Measurements from ENCODE around the gene SMIM12. TPM values are rescaled to one million over a fixed set of nuclear protein-coding genes. Genes with fewer than 3 reads are reported as not detected.

Gene SMIM12, protein sequence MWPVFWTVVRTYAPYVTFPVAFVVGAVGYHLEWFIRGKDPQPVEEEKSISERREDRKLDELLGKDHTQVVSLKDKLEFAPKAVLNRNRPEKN
- 52.5 to 58.6 TPM (median 58.0 TPM) in 5 replicates for total RNA-seq (2022; extraction: Qiagen RNA extraction)

DNA sequence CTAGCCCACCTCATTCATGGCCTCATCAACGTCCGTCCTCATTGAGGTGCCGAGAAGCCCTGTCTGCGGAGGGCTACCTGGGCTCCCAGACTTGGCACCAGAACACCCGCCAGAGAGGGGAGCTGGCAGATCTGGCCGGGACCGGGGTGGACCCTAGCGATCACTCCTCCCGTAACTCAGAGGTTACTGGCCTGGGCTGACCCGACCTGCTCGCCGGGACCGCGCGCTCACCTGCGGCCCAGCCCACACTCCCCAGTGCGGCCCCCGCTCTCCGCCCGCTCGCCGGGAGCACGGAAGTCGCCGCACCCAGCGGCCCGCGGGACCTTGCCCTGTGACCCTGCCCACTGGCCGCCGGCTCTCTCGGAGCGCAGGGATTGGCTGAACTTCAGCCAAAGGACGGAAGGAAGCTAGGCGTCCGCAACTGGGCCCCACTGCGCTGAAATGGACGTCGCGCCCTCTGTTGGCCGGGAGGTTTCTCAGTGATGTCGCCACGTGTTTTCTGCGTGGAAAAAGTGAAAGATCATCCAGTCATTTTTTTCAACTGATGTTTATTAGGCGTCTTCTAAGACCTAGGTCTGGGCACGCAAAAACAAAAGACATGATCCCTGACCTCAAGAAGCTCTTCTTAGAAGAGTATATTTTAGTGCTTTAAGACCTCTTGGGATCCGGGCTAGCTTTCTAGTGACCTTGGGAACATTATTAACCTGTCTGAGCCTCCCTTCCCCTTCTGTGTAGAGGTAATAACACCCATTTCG, at the start of gene SMIM12:
Gene SMIM12, minus strand, starts transcription at position 304 of the 755 bp plus-strand sequence. CDS start 3,772 bp downstream, outside the sequence.

Other genes starting within 250 kb of the SMIM12 start
- gene GJB5, start 104.7 kb downstream of the SMIM12 start, total RNA-seq (2022; extraction: Qiagen RNA extraction): 0.08 to 0.26 TPM (median 0.13 TPM) in 4 of 5 replicates, not detected in the other
- gene GJB4, start 100.0 kb downstream of the SMIM12 start, total RNA-seq (2022; extraction: Qiagen RNA extraction): 0.07 to 0.22 TPM (median 0.12 TPM) in 5 replicates
- gene GJB3, start 78.5 kb downstream of the SMIM12 start, total RNA-seq (2022; extraction: Qiagen RNA extraction): 9.6 to 17.9 TPM (median 13.4 TPM) in 5 replicates
- not detected in 5 replicates for gene GJA4, start 66.8 kb downstream of the SMIM12 start, total RNA-seq (2022; extraction: Qiagen RNA extraction)
- 0.14 to 0.44 TPM (median 0.25 TPM) in 5 replicates for gene DLGAP3, start 69.9 kb upstream of the SMIM12 start, total RNA-seq (2022; extraction: Qiagen RNA extraction)
- gene TMEM35B, start 125.6 kb upstream of the SMIM12 start, total RNA-seq (2022; extraction: Qiagen RNA extraction): 15.7 to 17.6 TPM (median 16.9 TPM) in 5 replicates
- 3.9 to 5.2 TPM (median 4.8 TPM) in 5 replicates for gene ZMYM6, start 172.2 kb upstream of the SMIM12 start, total RNA-seq (2022; extraction: Qiagen RNA extraction)
- gene ZMYM1, start 219.6 kb upstream of the SMIM12 start, total RNA-seq (2022; extraction: Qiagen RNA extraction): 4.7 to 6.9 TPM (median 6.4 TPM) in 5 replicates

Measured in A549 treated with Hydrocortisone at 1 μM for 4 hours (cell line).